GM19099 (cell line): ENCODE results near the gene CALCOCO1.

Source experiments
- POLR2A ChIP-seq: IDR thresholded peaks from 3 replicates; pipeline ENCODE4 v1.6.1; 2011; ENCODE audit warnings: low read depth; ENCODE audit not compliant: insufficient read length; ENCODE audit errors: extremely low read depth

The CALCOCO1 gene

DNA sequence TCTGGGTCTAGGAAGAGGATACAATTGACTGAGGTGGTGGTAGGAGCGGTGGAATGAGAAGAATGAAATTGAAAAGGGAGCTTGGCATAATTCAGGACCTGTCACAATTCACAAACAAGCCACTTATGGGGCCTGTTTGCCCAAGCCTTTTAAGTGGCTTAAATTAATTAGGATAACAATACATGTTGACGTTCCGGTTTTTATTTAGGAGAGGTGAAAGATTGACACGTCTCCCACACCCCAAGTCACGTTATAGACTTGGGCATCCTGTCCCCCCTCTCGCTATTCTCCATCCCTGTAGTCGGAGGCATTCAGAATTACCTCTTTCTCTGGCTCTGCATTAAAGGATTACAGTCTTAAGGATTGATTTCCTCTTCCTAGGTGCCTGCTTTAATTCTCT lies 954 bp upstream of the CALCOCO1 start:
- TF ChIP-seq POLR2A = no peak

DNA sequence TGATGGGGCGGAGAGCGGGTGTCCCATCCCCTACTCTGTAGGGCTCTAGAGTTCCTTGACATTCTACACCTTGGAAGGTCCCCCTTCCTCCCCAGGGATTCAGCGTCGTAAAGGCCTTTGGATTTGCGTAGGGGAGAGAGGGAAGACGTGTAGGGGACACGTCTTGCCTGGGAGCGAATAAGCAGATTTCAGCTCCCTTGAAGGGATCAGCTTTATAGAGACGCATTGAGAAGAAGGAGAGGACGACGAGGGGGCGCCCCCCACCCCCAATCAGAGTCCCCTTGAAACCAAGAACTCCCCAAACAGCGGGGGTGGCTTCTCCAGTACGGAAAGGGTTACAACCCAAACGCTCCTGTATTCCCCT lies 324 bp downstream of the CALCOCO1 start:
- TF ChIP-seq POLR2A = no peak

DNA sequence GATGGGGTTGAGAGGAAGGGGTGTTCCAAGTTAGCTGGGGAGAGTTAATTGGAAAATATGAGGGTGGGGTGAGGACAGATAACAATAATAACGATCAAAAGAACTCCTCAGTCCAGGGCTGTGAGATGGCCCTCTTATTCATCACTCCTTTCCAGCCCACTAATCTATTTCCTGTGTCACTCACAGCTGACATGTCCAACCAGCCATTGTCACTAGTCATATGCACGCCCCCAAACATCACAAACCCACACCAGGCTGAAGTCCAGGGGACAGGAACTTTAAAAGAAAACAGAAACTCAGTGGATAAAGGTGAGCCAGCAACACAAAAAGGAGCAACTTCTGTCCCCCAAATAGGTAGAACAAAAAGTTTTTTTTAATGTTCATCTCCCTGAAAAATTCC lies 911 bp downstream of the CALCOCO1 start:
- TF ChIP-seq POLR2A = no peak

GRCh38 chr12:53725824-53726223 lies 1.4 kb downstream of the CALCOCO1 start:
- TF ChIP-seq POLR2A = no peak

DNA sequence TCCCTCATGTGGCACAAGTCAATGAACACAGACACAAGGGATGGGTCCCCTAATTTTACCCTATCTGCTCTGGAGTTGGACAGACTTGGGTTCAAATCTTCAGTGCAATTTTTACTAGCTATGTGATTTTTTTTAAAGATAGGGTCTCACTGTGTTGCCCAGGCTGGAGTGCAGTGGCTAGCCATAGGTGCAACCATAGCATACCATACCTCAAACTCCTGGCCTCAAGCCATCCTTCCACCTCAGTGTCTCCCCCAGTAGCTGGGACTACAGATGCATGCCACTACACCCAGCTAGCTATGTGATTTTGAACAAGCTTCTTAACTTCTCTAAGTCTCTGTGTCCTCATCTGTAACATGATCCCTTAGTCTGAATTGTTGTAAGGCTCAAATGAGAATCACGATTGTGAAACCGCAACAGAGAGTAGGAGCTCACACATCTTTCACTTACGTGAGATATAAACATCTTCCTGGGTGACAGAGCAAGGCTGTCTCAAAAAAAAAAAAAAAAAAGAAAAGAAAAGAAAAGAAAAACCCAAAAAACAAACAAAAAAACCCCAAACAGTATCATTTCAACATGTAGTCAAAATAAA lies 4.7 kb downstream of the CALCOCO1 start:
- no peak for TF ChIP-seq POLR2A

GRCh38 chr12:53720946-53721345 lies 6.3 kb downstream of the CALCOCO1 start:
- no peak for TF ChIP-seq POLR2A

DNA sequence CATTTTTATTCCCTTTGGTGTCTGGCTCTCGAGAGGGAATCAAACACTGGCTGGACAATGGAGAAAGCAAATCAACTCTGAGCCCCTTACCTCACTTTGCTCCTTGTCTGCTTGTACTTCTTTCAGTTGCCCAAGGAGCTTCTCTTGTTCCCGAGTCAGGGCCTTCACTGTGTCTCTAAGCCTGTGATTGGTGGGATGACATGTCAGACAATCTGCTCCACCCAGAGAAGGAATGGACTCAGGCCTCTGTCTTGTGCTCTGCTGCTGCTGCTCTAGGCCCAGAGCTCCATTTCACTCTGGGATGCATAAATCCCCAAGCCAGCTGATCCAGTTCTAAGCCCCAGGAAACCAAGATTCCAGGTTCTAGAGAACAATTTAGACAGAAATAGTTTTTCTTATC lies 7.6 kb downstream of the CALCOCO1 start:
- no peak for TF ChIP-seq POLR2A

DNA sequence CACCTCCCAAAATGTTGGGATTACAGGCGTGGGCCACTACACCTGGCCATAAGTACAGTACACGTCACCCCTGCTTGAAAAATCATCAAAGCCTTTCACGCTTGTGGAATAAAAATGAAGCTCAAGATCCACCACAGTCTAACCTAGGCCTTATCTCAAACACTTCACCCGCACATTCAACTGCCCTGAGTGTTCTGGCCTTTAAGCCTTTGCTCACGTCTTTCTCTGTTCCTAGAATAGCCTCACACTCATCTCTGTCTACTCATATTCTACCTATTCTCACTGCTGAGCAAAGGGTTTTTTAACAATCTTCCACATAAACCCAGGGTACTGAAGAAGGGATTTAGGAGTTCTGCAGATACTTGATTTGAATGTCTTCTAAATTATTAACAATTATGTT lies 9.9 kb downstream of the CALCOCO1 start:
- no peak for TF ChIP-seq POLR2A

DNA sequence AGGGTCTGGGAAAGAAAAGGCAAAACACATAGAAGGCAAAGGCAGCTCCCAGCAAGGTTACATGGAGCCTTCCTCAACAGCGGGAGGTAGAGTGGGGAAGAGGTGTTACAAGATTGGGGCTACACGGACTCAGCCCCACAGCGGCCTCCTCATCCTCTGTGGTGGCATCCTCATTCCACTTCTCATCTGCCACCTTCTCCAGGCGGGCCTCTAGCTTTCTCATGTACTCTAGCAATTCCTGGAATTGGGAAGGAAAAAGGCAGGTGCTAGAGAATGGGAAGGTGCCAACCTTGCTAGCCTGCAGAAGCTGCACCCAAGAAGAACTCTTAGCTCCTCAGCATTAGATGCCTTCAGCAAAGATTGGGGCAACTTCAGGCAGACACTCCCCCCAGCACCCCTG lies 13.2 kb downstream of the CALCOCO1 start:
- no peak for TF ChIP-seq POLR2A

- TF ChIP-seq POLR2A = no peak
Measured at GRCh38 chr12:53713516-53713915, 13.7 kb downstream of the CALCOCO1 start.

GRCh38 chr12:53712059-53712643 lies 15.1 kb downstream of the CALCOCO1 start:
- TF ChIP-seq POLR2A = no peak

- TF ChIP-seq POLR2A = no peak
Measured at GRCh38 chr12:53710091-53710490, 17.2 kb downstream of the CALCOCO1 start.

GRCh38 chr12:53709671-53710070 lies 17.6 kb downstream of the CALCOCO1 start:
- TF ChIP-seq POLR2A = no peak

GRCh38 chr12:53706080-53706479 lies 21.2 kb downstream of the CALCOCO1 start:
- TF ChIP-seq POLR2A = no peak

GRCh38 chr12:53703756-53704155 lies 23.5 kb downstream of the CALCOCO1 start:
- no peak for TF ChIP-seq POLR2A

DNA sequence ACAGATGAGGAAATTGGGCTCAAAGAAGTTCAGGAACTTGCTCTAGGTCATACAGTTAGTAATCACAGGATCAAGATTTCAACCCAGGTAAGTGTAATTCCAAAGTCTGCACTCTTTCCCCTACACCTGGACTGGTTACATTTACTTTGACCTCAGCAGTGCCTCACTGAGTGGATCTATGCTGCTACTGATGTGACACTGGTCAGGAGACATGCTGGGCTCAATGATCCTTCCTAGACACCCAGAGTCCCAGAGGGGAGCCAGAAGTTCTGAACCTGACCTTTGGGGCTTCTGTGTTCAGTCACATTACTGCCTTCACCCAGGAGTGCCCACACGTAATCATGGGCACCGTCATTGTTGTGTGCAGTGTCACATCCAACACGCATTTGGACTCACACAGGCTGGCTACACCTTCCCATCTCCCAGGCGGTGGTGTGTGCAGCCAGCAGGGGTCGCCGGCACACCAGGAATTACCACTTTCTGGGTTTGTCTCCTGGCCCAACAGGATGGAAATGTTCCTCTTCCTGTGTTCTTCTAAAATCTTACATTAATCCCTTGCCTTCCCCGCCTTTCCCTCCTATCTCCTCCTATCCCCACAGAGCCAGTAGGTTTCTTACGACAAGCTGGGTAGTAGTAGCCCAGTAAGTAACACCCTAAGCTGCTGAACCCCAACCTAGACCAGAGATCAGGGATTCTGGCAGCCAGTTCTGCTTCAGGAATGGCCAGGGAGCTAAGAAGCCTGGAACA lies 25.6 kb downstream of the CALCOCO1 start:
- TF ChIP-seq POLR2A = no peak
